CD14-positive monocyte (primary cell): ENCODE measurements around the gene CCDC7. TPM values are rescaled to one million over a fixed set of nuclear protein-coding genes. Genes with fewer than 3 reads are reported as not detected.
A peak's percentile ranks its signal among the peaks of the same experiment; 100 is the strongest.

ENCODE experiments used
- DNase-seq, 3 donors: peaks; one replicate each; pipeline ENCODE4 v3.0.0-alpha.2; 2011 to 2022
- H2AFZ ChIP-seq: 2 replicates; pipeline ENCODE4 v1.6.0; 2012; ENCODE audit warnings: mild to moderate bottlenecking, low read depth, low read length, inconsistent platforms; ENCODE audit not compliant: insufficient read depth, poor library complexity, severe bottlenecking
- H3K27ac ChIP-seq, 2 donors: 1 replicate in 1 of 2; 2 replicates in 1 of 2; pipeline ENCODE4 v1.5.1; 2012 to 2013; ENCODE audit warnings: low read length in 2 of 2, control low read depth in 1 of 2, inconsistent platforms in 1 of 2, low read depth in 1 of 2, mild to moderate bottlenecking in 1 of 2
- H3K27me3 ChIP-seq, 2 donors: one replicate each; pipeline versions ENCODE4 v1.6.0 to v1.6.1; 2011 to 2013; ENCODE audit warnings: low read length in 2 of 2; ENCODE audit not compliant: control insufficient read depth in 2 of 2, insufficient read depth in 2 of 2
- H3K36me3 ChIP-seq, 2 donors: replicated peaks in 1 of 2; 1 replicate in 1 of 2; 2 replicates in 1 of 2; pipeline versions ENCODE4 v1.5.1 to v1.6.1; 2012 to 2013; ENCODE audit warnings: low read length in 2 of 2, control low read depth in 1 of 2, inconsistent platforms in 1 of 2, mild to moderate bottlenecking in 1 of 2; ENCODE audit not compliant: insufficient read depth in 2 of 2, control insufficient read depth in 1 of 2
- H3K4me1 ChIP-seq, 2 donors: 1 replicate in 1 of 2; 2 replicates in 1 of 2; pipeline versions ENCODE4 v1.5.1 to v1.6.1; 2012 to 2013; ENCODE audit warnings: low read length in 2 of 2, control low read depth in 1 of 2, inconsistent platforms in 1 of 2, mild to moderate bottlenecking in 1 of 2, moderate library complexity in 1 of 2; ENCODE audit not compliant: insufficient read depth in 2 of 2, control insufficient read depth in 1 of 2
- H3K4me2 ChIP-seq: replicated peaks from 2 replicates; pipeline ENCODE3; 2012; ENCODE audit warnings: low read length, moderate library complexity, mild to moderate bottlenecking; ENCODE audit not compliant: poor library complexity, severe bottlenecking; ENCODE audit errors: extremely low read depth
- H3K4me3 ChIP-seq, 3 experiments: fragments of 200-600 bp in 1 of 3; sonication (generic) in 1 of 3; replicated peaks in 1 of 3; 1 replicate in 2 of 3; 2 replicates in 1 of 3; pipeline ENCODE4 v1.5.1; 2011 to 2013; ENCODE audit warnings: low read length in 3 of 3, mild to moderate bottlenecking in 3 of 3, control low read depth in 2 of 3, low read depth in 2 of 3, inconsistent platforms in 1 of 3, moderate library complexity in 1 of 3
- H3K79me2 ChIP-seq: 2 replicates; pipeline ENCODE4 v1.6.0; 2012; ENCODE audit warnings: mild to moderate bottlenecking, control low read depth, inconsistent platforms, low read length, moderate library complexity; ENCODE audit not compliant: insufficient read depth
- H3K9ac ChIP-seq: 2 replicates; pipeline ENCODE4 v1.6.0; 2017; ENCODE audit warnings: low read length, mild to moderate bottlenecking; ENCODE audit not compliant: insufficient read depth, poor library complexity, severe bottlenecking
- H3K9me3 ChIP-seq, 2 donors: replicated peaks in 1 of 2; 1 replicate in 1 of 2; 2 replicates in 1 of 2; pipeline versions ENCODE4 v1.5.1 to v1.6.1; 2012 to 2013; ENCODE audit warnings: low read length in 2 of 2, control low read depth in 1 of 2; ENCODE audit not compliant: control insufficient read depth in 1 of 2, insufficient read depth in 1 of 2
- H4K20me1 ChIP-seq: 2 replicates; pipeline ENCODE4 v1.6.0; 2012; ENCODE audit warnings: mild to moderate bottlenecking, low read length, control low read depth, moderate library complexity; ENCODE audit not compliant: insufficient read depth
- H3K27ac Mint-ChIP-seq, 7 donors: one replicate each; pipeline ENCODE4 v1.8.0; 2020; ENCODE audit warnings: mild to moderate bottlenecking in 7 of 7, mixed read lengths in 7 of 7, moderate library complexity in 6 of 7, inconsistent platforms in 2 of 7
- H3K27me3 Mint-ChIP-seq, 3 donors: one replicate each; pipeline ENCODE4 v1.8.0; 2021 to 2022; ENCODE audit warnings: low read depth in 3 of 3, mild to moderate bottlenecking in 3 of 3, mixed read lengths in 3 of 3, moderate library complexity in 3 of 3, inconsistent platforms in 1 of 3
- H3K36me3 Mint-ChIP-seq, 2 donors: one replicate each; pipeline ENCODE4 v1.8.0; 2020; ENCODE audit warnings: mixed read lengths in 2 of 2, inconsistent platforms in 1 of 2, mild to moderate bottlenecking in 1 of 2
- H3K4me1 Mint-ChIP-seq: one replicate; pipeline ENCODE4 v1.8.0; 2020; ENCODE audit warnings: mild to moderate bottlenecking, mixed read lengths
- H3K4me3 Mint-ChIP-seq, 2 donors: one replicate each; pipeline ENCODE4 v1.8.0; 2020; ENCODE audit warnings: mild to moderate bottlenecking in 2 of 2, mixed read lengths in 2 of 2, moderate library complexity in 1 of 2
- H3K9me3 Mint-ChIP-seq, 7 donors: one replicate each; pipeline ENCODE4 v1.8.0; 2020 to 2022; ENCODE audit warnings: mixed read lengths in 7 of 7, mild to moderate bottlenecking in 6 of 7, moderate library complexity in 6 of 7, inconsistent platforms in 2 of 7
- WGBS: methylation state at CpG from one replicate; pipeline ENCODE4 v1.1.5; 2013; ENCODE audit warnings: missing lambda C conversion rate; ENCODE audit not compliant: insufficient coverage; 5-methylcytosine and 5-hydroxymethylcytosine counted together
- intact Hi-C, 2 donors: fragments of 100-400 bp; cut with micrococcal nuclease; formaldehyde crosslinking; loops; one replicate each; pipeline versions ENCODE4 v1.15.0 to v1.15.1; 2023
- polyA plus RNA-seq, 3 donors: library from polyadenylated mRNA; depleted of rRNA in 1 of 3; unstranded in 2 of 3; stranded (reverse) in 1 of 3; fragments of 300-500 nt in 2 of 3; fragments of >200 nt in 1 of 3; fragmentation: Illumina TruSeq in 2 of 3; gene quantifications; 1 replicate in 2 of 3; 2 replicates in 1 of 3; pipeline ENCODE4 v1.2.3, GENCODE V29; 2012 to 2021
- TF ChIP-seq, protein P1 (sequence below): fragments of 200-600 bp; IDR thresholded peaks from one replicate; pipeline ENCODE4 v1.8.0; 2022; ENCODE audit warnings: antibody characterized with exemption, mild to moderate bottlenecking

Gene CCDC7
- polyA plus RNA-seq, 3 donors = 1.3 to 2.3 (median 2.0) TPM

DNA sequence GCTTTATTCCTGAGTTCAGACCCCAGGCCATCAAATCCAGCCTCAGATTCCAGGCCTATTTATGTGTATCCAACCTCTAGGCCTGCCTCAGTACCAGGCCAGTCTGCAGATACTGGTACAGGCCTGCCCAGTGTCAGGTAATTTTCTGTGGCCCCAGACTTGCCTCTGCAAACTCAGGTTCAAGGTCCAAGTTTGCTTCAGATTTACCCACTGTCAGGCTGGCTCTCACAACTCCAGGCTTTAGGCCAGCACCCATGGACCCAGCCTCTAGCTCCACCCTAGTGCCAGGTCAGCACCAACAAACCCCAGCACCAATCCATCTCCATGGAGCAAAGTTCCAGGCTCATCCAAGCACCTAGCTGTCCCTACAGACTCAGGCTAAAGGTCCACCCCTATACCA lies 342.4 kb downstream of the CCDC7 start:
- Mint-ChIP-seq H3K27me3 (no peaks in the 10 kb centered on the region), H3K4me1 (no peaks in the 10 kb centered on the region)
- no peak overlapping the region for H2AFZ ChIP-seq

GRCh38 chr10:32790483-32790882 lies 344.5 kb downstream of the CCDC7 start:
- 100% methylated on average over 1 of the region's 1 CpG for WGBS
- H3K4me3 ChIP-seq = no peak overlapping the region
- TF ChIP-seq, protein P1, sequence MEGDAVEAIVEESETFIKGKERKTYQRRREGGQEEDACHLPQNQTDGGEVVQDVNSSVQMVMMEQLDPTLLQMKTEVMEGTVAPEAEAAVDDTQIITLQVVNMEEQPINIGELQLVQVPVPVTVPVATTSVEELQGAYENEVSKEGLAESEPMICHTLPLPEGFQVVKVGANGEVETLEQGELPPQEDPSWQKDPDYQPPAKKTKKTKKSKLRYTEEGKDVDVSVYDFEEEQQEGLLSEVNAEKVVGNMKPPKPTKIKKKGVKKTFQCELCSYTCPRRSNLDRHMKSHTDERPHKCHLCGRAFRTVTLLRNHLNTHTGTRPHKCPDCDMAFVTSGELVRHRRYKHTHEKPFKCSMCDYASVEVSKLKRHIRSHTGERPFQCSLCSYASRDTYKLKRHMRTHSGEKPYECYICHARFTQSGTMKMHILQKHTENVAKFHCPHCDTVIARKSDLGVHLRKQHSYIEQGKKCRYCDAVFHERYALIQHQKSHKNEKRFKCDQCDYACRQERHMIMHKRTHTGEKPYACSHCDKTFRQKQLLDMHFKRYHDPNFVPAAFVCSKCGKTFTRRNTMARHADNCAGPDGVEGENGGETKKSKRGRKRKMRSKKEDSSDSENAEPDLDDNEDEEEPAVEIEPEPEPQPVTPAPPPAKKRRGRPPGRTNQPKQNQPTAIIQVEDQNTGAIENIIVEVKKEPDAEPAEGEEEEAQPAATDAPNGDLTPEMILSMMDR = no peak
- H3K9ac ChIP-seq = no peak overlapping the region
- H3K27me3 Mint-ChIP-seq = peaks cover 0 to 3% (median 0%) of the 10 kb centered on the region in 3 donors
- H3K4me3 Mint-ChIP-seq = no peak overlapping the region
- no peaks in the 10 kb centered on the region for H3K79me2 ChIP-seq
- H3K9me3 Mint-ChIP-seq = peaks cover 0 to 11% (median 4%) of the 10 kb centered on the region in 7 donors
- H3K36me3 ChIP-seq = no peaks in the 10 kb centered on the region
- H3K9me3 ChIP-seq = no peaks in the 10 kb centered on the region
- H3K27me3 ChIP-seq = no peaks in the 10 kb centered on the region
- H4K20me1 ChIP-seq = no peaks in the 10 kb centered on the region
- intact Hi-C loops = no loop called here
- H2AFZ ChIP-seq = no peak overlapping the region
- H3K36me3 Mint-ChIP-seq = no peaks in the 10 kb centered on the region
- no peak overlapping the region for H3K27ac Mint-ChIP-seq
- H3K4me1 Mint-ChIP-seq = no peaks in the 10 kb centered on the region
- no peak overlapping the region for H3K27ac ChIP-seq
- no peak overlapping the region for H3K4me2 ChIP-seq
- no peaks in the 10 kb centered on the region for H3K4me1 ChIP-seq
- no peak for DNase-seq

More for the DNA sequence above, 342.4 kb downstream of the CCDC7 start:
- H3K9me3 ChIP-seq = no peaks in the 10 kb centered on the region
- H4K20me1 ChIP-seq = no peaks in the 10 kb centered on the region
- no peak overlapping the region for H3K4me3 Mint-ChIP-seq
- intact Hi-C loops = no loop called here
- TF ChIP-seq, protein P1 = no peak
- H3K4me1 ChIP-seq = no peaks in the 10 kb centered on the region
- DNase-seq = no peak
- H3K36me3 Mint-ChIP-seq = no peaks in the 10 kb centered on the region
- no peaks in the 10 kb centered on the region for H3K27me3 ChIP-seq
- H3K27ac Mint-ChIP-seq = peak overlapping the region in 1 of 7 donors; percentile 26
- H3K27ac ChIP-seq = no peak overlapping the region
- H3K4me3 ChIP-seq = no peak overlapping the region
- no peak overlapping the region for H3K4me2 ChIP-seq
- no peak overlapping the region for H3K9ac ChIP-seq
- H3K9me3 Mint-ChIP-seq = peaks cover 2 to 11% (median 5%) of the 10 kb centered on the region in 7 donors
- H3K36me3 ChIP-seq = no peaks in the 10 kb centered on the region
- no peaks in the 10 kb centered on the region for H3K79me2 ChIP-seq
